Activated T-cell treated with anti-CD3 and anti-CD28 coated beads for 24 hours (primary cell): ENCODE results near the gene ZNF484.
"Not testable (repeated sequence)": the region's sequence is repeated elsewhere in the genome, so short reads cannot be mapped to it uniquely, and the experiment has no call there.

Experiments
- DNase-seq: peaks from one replicate; pipeline ENCODE4 v3.0.0-alpha.2; 2020; ENCODE audit warnings: low read depth

ZNF484 gene

GRCh38 chr9:92877531-92878430, at the start of gene ZNF484:
Gene ZNF484, minus strand, starts transcription at chr9:92878038. Its CDS starts 3,009 bp downstream, at chr9:92875029.
- peak; percentile 95 for DNase-seq

- no peak for DNase-seq
Observed at GRCh38 chr9:92920437-92920836, 42.6 kb upstream of the ZNF484 start.

DNA sequence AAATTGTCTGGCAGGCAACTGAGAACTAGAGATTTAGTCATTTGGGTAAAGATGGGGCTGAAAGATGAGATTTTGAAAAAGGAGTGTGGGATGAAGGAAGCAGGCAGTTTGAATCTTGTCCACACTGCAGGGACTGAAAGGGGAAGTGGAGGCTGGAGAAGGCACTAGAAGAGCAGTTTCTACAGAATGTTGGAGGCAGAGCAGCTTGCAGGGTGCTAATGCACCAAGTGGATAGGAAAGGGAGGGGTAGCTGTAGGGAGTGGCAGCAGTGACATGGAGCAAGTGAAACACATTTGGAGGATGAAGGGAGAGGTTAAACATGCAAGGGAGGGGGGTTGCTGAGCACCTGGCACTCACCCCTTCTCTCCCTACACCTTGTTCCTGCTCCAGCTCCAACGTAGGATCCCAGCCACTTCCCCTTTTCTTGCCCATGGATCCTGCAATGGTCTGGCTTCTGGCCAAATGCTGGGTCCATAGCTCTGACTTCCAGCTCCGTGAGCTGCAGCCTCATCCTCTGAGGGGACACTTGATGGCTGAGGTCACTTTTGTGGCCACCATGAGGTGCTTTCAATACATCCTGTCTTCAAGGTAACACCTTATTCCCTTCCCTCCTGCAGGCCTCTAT, 39.5 kb upstream of the ZNF484 start:
- no peak for DNase-seq

- no peak for DNase-seq
Observed at GRCh38 chr9:92911511-92912475, 34.0 kb upstream of the ZNF484 start.

GRCh38 chr9:92905137-92905536, 27.3 kb upstream of the ZNF484 start:
- not testable (repeated sequence) for DNase-seq

DNA sequence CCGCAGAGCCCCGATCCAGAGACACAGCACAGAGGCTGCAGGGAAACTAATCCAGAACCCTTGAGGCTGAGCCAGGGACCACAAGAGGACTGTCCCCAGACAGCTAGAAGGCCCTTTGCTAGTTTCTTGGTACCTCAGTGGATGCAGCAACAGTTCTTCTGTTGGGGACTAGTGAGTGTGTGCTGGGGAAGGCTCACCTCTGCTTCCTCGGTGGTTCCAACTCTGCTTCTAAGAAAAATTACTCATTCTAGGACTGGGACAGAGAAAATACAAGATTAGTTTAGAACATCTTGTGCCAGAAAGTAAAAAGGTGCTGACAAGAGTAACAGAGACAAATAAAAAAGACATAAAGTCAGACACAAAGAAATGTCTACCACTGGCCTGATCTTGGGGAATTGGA, 19.5 kb upstream of the ZNF484 start:
- no peak for DNase-seq

GRCh38 chr9:92895812-92896436, 18.1 kb upstream of the ZNF484 start:
- DNase-seq, result no peak

DNA sequence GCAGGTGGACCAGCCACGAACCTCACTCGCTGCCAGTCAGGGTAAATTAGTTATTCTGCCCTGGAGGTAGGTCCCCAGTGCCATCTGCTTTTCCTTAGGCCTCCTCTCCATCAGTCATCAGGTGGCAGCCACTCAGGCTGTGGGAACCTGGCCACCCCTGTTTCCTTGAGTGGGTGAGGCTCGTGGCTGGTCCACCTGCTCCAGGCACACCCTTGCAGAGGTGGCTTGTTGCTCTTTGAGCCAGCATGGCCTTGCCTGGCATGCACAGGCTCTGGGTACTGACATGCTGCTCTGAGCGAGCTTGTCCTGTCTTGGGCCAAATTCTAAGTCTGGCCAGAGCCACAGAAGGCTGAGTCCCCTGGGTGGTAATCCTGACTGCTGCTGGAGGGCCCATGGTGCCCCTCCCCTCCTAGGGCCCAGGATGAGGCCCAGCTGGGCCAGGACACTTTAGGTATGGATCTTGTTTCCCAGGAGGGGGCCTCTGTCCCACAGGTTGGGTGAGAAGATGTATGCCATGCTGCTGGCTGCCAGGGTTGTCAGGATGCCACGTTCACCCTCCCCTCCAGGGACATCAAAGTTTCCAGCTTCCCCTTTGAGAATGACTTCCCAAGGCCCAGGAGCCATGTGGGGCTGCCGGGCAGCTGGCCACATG, 17.0 kb upstream of the ZNF484 start:
- DNase-seq, result no peak

DNA sequence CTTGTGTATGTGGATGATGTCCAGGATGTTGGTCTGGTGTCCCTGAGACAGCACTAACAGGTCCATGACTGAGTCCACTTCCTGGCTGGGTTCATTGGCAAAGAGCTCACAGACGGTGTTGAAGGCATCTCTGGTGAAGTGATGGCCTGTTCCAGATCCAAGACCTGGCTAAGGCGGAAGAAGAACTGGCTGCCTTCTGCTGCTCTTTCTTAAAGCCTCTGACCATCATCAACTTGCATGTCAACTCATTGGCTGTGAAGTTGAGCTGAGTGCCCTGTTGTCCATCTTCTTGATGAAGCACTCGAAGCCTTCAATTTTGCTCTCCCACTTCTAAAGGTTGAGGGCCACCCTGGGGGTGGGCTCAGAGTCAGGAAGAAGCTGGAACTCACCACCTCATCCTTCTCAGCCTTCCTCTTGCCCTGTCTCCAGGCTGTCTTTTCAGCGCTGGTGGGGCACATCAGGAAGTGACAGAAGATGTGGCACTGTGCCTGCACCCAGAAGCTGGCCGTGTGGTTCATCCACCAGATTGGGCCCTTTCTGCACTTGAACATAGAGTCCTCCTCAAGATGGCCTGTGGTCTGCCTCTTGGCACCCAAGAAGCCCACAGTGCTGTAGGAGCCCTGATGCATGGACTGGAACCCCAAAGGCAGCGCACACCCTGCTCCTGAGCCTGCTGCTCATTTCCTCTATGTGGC, 16.2 kb upstream of the ZNF484 start:
- not testable (repeated sequence) for DNase-seq

- DNase-seq, result not testable (repeated sequence)
Observed at GRCh38 chr9:92892276-92892675, 14.4 kb upstream of the ZNF484 start.

DNA sequence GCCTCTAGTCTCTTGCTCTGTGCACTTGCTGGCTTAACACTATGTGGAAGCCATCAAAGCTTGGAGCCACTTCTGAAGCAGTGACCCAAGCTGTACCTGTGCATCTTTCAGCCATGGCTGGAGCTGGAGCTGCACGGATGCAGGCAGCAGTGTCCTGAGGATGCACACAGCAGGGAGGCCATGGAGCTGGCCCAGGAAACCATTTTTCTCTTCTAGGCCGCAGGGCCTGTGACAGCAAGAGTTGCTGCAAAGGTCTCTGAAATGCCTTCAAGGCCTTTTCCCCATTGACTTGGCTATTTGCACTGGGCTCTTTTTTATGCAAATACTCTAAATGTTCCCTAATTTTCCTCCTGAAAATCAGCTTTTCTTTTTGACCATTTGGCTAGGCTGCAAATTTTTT, 12.9 kb upstream of the ZNF484 start:
- DNase-seq, result no peak

GRCh38 chr9:92887880-92888338, 10.1 kb upstream of the ZNF484 start:
- DNase-seq, result no peak

- DNase-seq, result not testable (repeated sequence)
Observed at GRCh38 chr9:92886846-92887610, 9.2 kb upstream of the ZNF484 start.

DNA sequence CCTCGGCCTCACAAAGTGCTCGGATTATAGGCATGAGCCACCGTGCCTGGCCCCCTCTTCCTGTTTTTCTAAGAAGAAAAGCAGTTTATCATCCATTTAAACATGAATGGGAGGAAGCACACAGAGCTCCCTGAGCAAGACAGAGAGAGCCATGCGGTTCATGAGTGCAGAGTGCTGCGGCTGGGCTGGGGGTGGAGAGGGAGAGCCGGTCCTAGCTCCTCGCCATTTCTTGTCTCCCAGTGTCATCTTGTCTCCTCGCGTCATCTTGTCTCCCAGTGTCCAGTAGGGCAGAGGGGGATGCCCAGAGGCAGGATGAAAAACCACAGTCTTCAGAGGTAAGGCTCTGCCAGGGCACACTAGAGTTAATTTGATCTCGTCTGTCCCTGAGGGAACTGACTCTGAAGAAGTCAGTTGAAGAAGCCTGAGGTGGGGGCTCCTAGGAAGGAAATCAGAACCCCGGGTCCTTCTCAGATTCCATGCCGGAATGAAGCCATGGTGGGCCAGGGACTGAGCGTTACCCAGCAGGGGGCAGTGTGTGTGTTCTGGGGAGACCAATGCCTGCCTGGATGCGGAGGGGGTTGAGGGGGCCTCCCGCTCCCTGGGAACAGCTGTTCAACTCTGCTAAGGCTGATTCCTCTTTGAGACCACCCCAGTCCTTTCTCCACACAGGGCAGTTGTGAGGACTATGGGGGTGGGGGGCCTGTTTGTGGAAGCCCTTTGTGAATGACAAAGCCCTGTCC, 6.0 kb upstream of the ZNF484 start:
- DNase-seq, result not testable (repeated sequence)

DNA sequence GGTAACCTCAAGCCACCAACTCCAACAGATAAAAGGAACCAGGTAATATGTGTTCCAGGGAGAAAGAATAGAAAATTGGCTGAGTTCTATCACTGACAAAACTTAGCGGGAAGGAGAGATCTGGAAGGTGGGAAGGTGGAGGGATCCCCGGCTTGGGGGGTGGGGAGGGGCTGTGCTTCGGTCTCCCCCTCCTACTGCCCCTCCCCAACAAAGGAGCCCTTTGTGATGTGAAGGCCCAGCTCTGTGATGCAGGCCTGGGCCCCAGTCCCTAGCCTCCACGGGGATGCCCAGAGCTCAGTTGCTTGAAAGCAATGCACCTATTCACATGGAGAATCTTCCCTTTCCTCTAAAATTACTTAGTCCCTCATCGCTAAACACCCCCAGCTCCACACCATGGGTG, 4.4 kb upstream of the ZNF484 start:
- DNase-seq, result no peak

DNA sequence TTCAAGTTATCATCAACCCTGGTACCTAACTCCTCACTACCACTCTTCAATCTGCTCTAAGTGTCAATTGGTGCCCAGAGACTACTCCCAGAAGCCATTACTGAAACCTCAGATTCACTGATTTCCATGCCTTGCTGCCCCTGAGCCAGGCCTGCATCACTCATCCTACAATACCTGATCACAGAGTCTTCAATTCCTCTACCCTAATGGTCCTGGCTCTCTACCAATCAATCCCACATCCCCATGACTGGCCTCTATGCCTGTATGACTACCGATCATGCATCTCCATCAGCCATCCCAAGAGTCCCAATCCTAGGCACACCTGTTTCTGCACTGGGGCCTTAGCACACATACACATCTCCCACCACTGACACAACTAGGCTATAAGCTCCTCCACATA, 2.5 kb downstream of the ZNF484 start:
- no peak for DNase-seq

- DNase-seq, result no peak
Observed at GRCh38 chr9:92870289-92870688, 7.5 kb downstream of the ZNF484 start.

DNA sequence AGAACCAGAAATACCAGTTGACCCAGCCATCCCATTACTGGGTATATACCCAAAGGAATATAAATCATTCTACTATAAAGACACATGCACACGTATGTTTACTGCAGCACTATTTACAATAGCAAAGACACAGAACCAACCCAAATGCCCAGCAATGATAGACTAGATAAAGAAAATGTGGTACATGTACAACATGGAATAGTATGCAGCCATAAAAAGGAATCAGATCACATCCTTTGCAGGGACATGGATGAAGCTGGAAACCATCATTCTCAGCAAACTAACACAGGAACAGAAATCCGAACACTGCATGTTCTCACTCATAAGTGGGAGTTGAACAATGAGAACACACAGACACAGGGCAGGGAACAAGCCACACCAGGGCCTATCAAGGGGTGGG, 11.2 kb downstream of the ZNF484 start:
- not testable (repeated sequence) for DNase-seq

- DNase-seq, result no peak
Observed at GRCh38 chr9:92864152-92864551, 13.7 kb downstream of the ZNF484 start.
